CD4-positive, alpha-beta T cell treated with Interleukin-17A for 4 hours (primary cell): ENCODE results near the gene VAPA.

Source experiments
- DNase-seq: peaks from one replicate; pipeline ENCODE4 v3.0.0-alpha.2; 2020; ENCODE audit warnings: mixed read lengths

The VAPA gene

DNA sequence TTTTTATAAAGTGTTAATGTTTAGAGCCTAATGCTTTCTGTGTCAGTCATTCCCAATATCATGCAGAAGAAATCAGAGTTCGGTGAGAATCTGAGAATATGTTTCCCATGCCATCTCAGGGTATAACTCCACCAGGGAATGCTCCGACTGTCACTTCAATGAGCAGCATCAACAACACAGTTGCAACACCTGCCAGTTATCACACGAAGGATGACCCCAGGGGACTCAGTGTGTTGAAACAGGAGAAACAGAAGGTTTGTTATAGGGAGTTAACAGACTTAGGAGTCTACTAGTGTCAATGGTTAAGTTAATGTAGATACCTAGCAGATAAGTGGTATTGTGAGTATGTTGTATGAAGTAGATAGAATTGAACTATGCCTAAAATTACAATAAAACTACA, 31.0 kb downstream of the VAPA start:
- no peak for DNase-seq

DNA sequence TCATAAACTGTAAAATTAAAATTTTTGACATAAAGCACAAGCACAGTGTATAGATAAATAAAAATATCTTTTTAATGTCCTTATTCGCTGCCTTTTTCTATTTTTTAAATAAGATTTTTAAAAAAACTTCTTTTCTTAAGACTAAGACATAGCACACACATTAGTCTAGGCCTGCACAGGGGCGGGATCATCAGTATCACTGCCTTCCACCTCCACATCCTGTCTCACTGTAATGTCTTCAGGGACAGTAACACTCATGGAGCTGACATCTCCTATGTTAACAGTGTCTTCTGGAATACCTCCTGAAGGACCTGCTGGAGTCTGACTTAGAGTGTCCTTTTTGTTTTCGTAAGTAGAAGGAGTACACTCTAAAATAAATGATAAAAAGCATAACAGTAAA, 33.0 kb downstream of the VAPA start:
- DNase-seq, result no peak

DNA sequence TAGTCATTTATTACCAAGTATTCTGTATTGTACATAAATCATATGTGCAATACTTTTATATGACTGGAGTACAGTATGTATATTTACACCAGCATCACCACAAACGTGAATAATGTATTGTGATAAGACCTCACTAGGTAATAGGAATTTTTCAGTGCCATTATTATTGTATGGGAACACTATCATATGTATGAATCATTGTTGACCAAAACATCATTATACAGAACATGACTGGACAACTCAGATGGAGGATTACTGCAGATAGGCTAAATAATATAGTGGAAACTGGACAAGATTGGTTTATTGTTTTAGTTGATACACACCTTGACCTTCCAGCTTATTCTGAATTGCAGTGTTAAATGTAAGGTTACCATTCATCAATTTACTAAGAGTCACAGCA, 33.4 kb downstream of the VAPA start:
- DNase-seq, result no peak

DNA sequence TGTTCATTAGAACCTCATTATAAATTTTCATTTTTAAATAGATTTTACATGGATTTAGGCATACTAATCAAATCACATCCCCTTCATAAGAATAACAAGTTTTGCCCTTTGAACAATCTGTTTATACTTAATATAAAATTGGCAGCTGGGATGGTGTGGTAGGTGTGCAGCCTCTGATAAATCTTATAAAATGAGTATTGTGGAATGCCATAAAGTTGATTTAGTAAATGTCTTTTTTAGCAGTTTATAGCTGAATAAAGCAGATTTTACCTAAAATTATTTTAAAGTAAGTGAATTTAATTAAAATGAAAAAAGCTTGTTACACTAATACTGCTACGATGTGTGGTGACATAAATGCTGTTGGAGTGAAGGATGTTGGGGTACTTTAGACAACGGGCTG, 35.5 kb downstream of the VAPA start:
- no peak for DNase-seq

DNA sequence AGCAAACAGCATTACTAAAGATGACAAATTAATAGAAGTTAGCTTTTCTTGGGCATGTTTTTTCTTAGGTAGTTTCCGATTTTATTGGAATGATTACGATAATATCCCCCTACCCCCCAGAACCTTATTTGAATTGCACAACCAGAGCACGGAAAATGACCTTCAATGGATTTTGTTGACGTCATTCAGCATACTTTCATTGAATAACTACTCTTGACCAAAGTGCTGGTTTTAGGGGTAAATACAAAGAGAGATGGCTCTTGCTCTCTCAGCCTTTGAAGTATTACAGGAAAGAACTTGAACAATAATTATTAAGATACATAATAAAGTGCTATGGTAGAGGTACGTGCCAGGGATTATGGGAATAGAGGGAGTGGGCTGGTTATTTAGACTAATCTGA, 36.0 kb downstream of the VAPA start:
- DNase-seq, result no peak

DNA sequence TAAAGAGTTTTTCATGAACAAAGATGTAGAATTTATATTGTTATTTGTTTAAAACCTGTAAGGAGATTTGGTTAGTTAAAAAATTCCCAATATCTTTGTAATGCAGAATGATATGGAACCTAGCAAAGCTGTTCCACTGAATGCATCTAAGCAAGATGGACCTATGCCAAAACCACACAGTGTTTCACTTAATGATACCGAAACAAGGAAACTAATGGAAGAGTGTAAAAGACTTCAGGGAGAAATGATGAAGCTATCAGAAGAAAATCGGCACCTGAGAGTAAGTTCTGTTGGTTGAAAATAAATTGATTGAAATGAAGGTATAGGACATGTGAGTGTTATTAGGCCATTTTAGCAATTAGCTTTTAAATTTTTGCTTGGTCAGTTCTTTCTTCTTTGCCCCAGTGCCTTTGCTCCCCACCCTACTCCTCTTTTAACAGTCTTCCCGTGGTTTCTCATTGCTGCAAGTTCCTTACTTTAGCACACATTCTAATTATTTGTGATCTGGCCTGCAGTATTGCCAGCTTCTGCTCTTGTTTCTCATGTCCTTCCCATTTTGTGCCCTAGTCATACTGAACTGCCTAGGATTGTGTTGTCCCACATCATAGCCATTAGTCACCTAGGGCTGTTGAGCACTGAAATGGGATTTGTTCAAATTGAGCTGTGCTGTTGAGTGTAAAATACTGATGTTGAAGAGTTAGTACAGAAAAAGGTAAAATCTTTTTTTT, 36.6 kb downstream of the VAPA start:
- no peak for DNase-seq

DNA sequence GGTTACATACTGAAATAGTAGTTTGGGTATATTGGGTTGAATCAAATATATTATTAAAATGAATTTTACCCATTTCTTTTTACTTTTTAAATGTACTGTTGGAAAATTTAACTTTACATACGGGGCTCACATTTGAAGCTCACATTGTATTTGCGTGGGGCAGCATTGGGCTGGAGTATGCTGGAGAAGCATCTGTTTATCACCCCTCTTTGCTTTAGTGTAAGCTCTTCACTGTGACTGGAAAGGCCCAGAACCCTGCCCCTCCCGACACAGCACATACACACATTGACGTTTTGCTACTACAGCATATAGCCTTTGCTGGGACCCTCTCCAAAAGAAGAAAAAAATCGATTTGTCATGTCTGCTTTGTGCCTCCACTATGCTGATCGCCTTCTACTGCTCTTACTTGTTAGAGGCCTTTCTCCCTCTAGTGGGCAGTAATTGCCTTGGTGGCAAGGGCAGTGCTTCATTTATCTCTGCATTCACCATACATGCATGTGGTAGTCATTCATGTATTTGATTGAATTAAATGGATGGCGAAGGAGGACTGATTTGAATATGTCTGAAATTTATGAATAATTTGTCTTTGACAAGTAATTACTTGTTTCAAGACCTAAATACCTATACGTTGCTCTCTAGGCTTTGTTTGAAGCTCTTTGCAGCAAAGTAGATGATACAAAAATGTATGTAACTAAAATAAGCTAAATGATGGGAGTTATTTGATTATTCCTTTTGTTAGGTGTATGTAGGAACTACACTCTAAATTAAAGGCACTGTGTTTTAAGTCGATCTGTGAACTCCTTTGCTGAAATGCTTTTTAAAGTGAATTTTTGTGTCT, 37.4 kb downstream of the VAPA start:
- DNase-seq, result no peak

DNA sequence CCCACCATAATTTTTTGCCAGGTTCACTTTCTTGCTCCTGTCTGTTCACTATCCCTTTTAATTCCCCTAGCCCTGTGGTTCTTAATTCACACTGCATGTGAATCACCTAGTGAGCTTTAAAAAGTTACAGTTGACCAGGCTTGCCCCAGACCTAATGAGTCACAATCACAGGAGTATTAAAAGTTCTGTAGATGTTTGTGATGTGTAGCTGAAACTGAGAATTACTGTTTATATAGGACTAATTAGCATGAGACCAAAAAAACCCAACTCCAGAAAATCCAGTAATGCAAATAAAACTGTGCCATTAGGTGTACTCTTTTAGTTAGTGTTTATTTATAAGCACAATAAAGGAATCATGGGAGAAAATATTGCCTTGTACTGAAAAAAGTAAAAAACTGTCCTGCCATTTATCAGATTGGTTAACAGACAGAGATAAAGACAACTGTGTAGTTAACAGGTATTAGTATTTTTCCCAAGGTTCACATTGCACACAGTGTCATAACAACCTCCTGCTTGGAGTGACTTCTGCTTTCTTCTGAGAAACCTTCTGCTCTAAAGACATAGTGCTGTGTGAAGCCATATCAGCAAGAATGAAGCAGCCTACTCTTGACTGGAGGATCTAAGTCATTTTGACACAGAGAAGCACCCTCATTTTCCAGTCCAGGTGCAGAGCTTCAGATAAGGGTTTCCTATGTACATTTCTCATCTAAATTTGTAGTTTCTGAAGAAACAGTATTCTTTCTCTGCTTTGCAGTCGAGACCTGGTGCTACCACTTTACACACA, 39.0 kb downstream of the VAPA start:
- DNase-seq, result no peak

DNA sequence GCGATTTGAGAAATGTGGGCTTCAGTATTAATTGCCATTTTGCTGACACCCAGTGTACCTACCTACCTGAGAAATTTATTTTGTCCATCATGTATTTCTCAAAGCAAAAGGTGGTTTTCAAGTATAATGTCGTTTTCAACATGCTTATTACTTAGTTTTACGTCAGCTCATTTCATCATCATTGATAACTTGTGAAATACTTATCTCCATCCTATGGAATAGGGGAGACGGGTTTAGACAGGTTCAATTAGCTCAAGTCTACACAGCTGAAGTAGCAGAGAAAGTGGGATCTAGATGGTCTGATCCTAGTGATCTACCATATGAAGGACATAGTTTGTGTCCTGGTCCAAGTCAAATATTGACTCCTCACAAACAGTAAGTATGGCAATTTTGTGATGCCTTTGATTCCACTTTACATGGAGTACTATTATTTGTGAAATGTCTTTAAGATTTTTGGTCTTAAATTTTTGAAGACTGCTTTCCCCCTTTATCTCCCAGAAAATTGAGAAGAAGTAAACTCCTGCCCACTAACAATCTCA, 45.1 kb downstream of the VAPA start:
- no peak for DNase-seq

DNA sequence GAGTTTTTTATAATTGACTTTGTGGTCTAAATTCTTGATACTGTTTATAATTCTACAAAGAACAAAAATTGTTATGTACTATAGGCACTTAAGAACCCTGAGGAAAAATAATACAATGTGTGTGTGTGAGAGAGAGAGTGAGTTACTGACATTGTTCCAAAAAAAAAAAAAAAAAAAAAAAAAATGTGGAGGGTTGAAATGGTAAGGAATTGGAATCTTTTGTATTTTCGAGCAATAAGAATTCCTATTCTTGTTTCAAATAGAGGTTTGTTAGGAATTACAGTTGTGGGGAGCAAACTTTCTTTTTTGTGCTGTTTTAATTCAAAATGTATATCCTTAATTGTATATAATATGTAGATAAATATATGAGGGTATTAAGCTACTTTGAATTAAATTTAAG, 45.7 kb downstream of the VAPA start:
- no peak for DNase-seq

DNA sequence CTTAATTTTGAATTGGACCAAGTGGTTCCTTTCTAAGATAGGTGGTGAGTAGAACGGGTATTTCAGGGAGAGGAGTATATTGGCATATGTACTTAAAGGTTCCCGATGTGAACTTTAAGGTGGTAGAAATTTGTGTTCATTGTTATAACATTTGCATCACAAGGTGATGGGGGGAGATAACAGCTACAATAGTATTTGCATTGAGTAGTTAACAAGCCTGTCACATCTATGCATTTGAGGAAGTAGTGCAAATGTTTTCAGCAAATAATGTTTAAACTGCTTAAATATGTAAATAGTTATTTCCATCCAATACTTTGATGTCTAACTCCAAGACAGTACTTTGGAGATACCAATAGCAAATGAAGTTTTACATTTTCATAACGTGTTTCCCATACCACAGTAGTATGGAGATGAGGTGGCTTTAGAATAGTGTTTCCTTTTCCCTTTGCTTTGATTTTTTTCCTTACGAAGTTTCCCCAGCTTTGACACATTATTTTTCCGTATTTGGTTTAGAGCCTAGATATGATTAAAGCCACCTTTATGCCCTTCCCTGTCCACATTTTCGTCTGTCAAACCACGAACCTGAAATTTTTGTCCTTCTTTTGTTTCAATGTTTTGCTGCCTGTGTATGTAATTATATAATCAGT, 46.6 kb downstream of the VAPA start:
- no peak for DNase-seq

DNA sequence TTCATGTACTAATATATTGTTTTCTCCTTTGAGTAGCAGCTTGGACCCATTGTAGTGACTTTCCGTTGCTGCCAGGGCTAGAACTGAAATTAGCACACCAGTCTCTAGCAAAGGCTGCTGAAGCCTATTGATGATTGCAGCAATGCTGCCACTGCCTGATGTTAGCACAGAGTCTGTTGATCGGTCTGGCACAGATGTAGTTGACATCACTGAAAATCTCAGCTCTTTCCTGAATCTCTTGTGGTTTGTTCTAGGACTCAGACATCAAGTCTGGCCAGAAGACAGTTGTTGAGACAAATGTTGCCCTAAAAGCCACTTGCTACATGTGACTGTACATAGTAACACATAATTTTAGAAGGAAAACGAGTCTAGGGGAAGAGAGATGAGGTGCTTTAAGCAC, 47.2 kb downstream of the VAPA start:
- no peak for DNase-seq

DNA sequence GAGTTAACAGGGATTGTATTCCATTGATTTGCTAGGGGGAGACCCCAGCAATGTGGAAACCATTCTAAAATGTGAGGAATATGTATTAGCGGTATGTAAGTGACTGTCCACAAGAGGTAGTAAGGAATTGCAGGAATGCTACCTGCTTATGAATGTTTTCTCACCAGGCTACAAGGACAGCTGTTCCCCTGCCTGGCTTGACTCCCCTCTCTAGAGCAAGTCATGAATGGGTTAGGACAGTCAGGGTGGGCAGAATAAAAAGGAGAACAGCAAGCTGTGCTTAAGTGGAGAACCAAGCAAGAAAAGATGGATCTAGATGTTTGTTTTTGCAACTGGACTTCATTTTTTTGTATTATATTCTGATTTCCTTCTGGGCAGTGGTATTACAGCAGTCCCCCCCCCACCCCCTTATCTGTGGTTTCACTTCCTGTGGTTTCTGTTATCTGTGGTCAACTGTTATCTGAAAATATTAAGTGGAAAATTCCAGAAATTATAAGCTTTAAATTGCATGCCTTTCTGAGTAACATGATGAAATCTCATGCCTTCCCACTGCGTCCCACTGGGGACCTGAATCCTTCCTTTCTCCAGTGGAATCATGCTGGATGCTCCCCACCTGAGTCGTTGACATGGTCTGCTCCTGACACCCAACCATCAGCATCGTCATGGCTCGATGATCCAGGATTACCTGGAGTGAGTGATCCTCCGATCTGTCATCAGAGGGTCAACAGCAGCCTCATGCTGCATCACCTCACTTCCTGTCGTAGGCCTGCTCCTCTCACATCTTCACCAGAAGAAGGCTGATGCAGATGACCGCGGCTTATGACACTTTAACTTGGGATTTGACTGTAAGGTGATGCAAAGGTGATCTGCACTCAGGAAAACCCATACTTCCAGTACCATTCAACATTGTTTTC, 52.2 kb downstream of the VAPA start:
- DNase-seq, result no peak

DNA sequence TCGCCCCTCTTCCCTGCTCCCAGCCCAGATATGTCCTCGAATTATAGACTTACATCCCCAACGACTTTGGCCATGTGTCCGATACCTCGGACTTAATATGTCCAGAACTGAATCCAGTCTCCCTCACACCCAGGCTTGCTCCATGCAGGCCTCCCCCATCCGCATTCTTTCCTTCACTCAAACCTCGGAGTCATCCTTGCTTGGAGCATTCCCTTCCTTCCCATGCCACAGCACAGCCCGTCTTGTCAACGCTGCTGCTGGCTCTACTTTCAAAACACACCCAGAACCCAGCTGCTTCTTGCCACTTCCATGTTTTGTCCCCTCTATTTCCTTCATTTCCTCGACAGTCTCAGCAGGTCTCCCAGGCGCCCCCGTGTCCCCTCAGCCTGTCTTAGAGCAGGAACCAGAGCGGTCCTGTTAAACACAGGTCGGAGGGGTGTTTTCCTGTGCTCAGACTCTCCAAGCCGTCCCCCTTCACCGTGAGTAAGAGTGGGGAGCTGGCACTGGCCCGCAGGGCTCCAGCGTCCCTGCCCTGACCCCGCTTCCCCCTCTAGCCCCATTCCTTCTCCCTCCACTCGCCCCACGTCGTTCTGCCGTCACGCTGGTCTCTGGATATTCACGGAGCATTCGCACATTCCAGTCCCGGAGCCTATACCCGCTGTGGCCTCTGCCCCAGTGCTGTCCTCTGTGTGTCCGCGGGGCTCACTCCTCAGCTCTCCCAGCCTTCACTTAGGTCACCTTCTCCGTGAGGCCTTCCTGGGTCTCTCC, 54.4 kb downstream of the VAPA start:
- no peak for DNase-seq

DNA sequence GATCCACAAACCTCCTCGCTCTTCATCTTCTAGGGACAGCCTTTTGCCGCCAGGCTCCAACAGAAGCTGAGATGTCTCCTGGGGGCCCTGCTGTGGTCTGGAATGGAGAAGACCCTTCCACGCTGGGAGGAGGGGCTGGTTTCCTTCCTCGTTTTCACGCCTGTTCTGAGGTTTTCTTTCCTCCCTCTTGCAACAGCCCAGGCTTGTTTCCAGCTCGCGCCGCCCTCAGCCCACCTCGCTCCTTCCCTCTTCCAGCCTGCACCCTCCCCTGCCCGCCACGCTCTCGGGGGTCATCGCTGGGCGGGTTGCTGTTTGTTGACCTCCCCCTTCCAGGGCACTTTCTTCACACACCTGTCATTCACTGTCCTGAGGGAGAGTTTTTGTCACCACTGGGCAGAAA, 55.4 kb downstream of the VAPA start:
- DNase-seq, result no peak

DNA sequence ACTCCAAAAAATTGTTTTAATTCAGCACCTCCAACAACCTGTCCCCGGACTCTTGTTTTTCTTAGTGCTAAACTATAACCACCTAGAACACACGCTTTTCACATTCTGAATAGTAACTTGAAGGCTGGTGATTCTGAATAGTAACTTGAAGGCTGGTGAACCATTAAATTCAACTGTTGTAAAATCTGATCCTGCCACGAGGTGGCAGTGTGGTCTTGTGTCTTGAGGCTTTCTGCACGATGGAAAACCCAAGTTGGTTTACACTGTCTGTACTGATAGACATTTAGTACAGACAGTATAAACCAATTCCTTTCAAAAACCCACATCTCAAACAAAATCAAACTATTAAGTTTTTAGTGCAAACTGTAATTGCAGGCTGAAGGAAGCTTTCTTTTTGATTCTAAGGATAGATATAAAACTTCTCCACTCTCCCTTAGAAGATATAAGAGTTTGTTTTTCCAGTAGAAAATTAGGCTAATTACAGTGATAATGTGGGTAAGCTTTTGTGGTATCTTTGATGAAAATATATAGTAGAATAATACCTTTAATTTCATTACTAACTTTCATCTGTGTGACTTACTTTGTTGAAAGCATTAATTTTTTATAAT, 57.6 kb downstream of the VAPA start:
- DNase-seq, result peak; percentile 77

DNA sequence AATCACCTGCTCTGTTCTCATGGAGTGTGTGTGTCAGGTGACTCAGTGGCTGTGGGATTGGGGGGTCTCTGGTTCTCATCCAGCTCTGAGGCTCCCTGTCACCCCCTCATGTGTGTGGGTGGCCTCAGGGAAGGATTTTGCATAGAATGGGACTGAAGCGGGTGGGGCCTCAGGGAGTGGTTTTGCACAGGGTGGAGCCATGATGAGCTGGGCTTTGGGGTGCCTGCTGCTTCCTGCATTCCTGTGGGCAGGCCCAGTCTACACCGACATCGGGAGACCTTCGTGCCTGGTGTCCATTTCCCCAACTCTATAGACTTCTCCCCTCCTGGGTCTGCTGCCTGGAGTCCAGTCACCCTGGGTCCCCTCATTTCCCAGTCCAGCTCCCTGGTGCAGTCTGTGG, 59.7 kb downstream of the VAPA start:
- no peak for DNase-seq

DNA sequence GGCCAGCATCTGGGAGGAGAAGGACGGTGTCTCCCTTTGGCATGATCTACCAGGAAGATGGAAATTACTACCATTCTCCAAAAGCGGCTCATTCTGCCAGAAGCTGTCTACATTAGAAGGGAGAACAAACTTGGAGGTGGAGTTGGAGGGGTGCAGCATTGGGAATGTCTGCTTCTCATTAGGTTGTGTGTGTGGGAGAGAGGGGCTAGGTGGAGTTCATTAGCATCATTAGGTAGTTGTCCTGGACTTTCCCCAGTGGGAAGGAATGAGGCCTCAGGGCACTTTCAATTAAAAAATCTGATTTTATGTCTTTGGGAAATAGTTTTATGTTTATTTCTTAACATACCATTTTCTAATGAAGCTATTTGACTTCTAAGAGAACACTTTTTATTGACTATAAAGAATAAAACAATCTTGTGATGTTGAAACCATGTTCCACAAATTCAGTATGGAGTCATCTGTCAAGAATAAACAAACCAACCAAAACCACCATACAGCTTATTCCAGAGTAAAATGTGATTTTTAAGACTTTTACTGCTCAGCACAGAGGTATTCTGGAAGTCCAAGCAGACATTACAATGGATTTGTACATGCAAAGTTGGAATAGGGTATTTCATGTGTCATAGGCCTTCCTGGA, 60.6 kb downstream of the VAPA start:
- DNase-seq, result no peak

DNA sequence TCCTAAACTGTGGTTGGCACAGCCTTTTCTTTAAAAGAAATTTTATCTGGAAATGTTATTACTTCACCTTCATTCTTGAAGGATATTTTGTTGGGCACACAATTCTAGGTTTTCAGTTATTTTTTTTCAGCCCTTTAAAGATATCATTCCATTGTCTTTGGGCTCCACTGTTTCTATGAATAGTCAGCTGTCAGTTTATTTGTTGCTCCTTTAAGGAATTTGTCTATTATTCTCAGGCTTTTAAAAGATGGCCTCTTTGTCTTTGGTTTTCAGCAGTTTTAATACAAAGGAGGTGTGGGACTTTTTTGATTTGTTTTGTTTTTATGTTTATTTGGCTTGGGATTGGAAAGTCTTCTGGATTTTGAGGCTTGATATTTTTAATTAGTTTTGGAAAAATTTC, 61.8 kb downstream of the VAPA start:
- DNase-seq, result no peak

DNA sequence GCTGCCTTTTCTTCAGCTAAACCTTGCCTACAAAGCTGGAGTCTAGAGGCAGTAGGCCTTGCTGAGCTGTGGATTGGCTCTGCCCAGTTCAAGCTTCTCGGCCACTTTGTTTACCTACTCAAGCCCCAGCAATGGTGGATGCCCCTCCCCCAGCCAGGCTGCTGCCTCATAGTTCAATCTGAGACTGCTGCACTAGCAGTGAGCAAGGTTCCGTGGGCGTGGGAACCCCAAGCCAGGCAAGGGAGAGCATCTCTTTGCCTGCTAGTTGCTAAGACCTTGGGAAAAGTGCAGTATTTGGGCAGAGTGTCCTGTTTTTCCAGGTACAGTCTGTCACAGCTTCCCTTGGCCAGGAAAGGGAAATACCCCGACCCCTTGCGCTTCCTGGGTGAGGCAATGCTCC, 68.9 kb downstream of the VAPA start:
- no peak for DNase-seq
